HG03520 (cell line): Measurements from ENCODE around the gene FBXO4.

Experiments used
- ATAC-seq: cut with Tn5 transposase; IDR thresholded peaks from one replicate; pipeline ENCODE4 v1.9.1; 2021; ENCODE audit warnings: mild to moderate bottlenecking, moderate library complexity; ENCODE audit not compliant: unreplicated experiment

Gene FBXO4, protein sequence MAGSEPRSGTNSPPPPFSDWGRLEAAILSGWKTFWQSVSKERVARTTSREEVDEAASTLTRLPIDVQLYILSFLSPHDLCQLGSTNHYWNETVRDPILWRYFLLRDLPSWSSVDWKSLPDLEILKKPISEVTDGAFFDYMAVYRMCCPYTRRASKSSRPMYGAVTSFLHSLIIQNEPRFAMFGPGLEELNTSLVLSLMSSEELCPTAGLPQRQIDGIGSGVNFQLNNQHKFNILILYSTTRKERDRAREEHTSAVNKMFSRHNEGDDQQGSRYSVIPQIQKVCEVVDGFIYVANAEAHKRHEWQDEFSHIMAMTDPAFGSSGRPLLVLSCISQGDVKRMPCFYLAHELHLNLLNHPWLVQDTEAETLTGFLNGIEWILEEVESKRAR

DNA sequence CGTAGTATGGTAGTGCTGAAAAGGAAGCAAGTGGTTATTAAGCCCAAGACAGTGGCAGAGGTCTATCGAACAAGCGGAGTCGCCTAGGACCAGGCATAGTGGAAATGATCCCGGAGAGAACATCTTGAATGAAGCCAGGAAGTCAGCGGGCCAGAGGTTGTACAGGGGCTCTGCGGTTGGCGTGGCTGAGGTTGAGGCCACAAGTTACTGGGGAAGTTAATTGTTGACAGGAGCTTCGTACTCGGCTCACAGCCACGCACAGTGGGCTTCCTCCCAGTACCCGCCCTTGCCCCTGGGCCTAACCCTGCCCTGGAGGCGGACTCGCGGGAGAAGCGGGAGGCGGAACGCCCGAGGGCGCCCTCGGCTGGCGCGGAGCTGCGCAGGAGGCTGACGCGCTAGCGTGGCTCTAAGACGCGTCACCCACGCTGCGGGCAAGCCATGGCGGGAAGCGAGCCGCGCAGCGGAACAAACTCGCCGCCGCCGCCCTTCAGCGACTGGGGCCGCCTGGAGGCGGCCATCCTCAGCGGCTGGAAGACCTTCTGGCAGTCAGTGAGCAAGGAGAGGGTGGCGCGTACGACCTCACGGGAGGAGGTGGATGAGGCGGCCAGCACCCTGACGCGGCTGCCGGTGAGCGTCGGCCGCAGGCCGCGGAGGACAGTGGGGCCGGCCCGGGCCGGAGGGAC lies at the start of gene FBXO4:
TSS of gene FBXO4 (plus strand) at position 410 of the 683 bp plus-strand sequence. CDS start at position 439, 29 bp downstream.
- peak; percentile 92 for ATAC-seq

DNA sequence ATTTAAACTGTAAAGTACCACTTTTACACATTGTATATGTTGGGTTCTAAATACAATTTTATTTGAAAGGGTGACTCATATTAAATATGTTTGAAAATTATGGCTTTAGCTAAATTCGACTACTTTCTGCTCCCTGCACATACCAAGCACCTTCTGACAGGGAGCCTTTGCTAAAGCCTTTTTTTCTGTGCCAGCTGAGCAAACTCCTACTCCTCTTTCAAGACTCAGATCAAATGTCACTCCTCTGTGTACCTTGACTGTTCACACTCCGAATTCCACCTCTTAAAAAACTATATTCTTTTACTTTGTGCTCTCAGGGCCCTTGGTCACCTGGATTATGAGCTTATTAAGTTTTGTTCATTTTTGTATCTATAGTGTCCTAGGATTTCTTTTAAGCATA lies 48.4 kb upstream of the FBXO4 start:
- no peak for ATAC-seq

DNA sequence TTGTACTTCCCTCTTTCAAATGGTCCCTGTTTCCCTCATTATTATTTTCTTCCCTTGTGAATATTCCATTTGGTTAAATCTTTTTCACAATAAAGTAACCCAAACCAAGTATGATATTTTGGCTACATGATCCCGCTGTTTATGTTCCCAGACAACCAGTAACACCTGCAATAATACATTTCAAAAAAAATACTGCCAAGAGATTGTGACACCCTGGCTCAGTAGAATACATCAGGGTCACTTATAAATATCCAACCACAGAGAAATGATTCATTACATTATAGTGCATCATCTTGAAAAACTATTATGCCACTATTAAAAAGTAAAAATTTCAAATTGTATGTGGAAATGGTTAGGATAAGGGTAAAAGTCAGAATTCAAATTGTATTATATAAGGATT lies 47.7 kb upstream of the FBXO4 start:
- ATAC-seq, result no peak

DNA sequence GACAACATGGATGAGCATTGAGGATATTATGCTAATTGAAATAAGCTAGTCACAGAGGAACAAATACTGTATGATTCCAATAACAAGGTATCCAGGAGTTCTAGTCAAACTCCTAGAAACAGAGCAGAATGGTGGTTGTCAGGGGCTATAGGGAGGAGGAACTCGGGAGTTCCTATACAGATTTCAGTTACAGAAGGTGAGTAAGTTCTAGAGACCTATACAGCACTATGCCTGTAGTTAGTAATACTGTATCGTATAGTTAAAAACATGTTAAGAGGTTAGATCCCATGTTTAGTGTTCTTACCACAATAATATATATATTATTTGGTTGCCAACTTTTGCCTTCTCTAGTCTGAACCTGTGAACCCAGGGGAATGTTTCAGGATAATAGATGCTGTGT lies 46.9 kb upstream of the FBXO4 start:
- no peak for ATAC-seq

DNA sequence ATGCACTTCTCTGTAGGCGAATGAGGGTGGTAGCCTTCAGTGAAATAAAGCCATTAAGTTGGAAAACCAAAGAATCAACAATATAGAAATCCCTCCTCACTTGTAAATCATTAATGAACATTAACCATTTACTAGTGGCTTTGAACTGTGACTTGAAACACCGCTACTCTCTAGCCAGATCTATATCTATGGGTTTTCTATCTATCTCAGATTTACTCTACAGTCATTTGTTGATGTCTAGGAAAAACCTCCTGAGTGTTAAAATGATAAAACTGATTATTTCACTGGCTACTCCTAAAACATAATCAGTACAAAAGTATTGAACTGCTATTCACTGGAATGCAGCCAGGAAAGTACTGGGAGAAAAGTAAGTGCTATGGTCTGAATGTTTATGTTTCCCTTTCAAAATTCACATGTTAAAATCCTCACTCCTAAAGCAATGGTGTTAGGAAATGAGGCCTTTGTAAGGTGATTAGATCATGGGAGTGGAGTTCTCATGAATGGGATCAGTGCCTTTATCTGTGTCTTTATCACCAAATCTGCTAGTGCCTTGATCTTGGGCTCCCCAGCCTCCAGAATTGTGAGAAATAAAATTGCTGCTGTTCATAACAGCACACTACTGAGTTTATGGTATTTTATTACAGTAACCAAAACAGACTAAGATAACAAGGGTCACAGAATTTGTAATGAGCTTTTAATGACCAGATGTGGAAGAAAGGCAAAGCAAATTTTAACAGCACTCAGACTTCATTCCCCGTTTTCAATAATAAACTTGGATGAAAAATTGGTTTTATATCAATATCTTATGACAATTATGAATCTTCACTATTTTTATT lies 46.2 kb upstream of the FBXO4 start:
- ATAC-seq, result no peak

DNA sequence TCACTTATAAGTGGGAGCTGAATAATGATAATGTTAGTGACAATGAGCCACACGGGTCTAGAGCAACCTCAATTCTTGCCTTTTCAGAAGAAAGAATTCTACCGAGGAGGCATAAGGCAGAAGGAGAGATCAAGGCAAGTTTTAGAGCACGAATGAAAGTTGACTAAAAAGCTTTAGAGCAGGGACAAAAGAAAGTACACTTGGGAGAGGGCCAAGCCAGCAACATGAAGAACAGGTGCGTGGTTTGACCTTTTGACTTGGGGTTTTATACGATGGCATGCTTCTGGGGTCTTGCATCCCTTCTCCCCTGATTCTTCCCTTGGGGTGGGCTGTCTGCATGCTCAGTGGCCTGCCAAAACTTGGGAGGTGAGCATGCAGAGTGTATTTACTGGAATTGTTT lies 42.3 kb upstream of the FBXO4 start:
- no peak for ATAC-seq

DNA sequence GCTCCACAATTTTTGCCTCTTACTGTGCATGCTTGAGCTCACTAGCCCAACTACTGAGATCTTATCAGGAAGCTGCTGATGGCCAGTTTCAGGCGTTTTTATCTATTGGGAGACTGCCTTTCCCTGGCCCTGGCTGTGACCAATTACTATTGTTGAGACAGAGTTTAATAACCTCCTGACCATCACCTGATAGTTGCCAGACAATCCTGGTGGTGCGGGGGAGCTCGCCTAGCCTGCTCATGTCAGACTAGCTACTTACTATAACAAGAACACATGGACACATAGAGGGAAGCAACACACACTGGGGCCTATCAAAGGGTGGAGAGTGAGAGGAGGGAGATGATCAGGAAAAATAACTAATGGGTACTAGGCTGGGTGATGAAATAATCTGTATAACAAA lies 41.8 kb upstream of the FBXO4 start:
- ATAC-seq, result no peak

DNA sequence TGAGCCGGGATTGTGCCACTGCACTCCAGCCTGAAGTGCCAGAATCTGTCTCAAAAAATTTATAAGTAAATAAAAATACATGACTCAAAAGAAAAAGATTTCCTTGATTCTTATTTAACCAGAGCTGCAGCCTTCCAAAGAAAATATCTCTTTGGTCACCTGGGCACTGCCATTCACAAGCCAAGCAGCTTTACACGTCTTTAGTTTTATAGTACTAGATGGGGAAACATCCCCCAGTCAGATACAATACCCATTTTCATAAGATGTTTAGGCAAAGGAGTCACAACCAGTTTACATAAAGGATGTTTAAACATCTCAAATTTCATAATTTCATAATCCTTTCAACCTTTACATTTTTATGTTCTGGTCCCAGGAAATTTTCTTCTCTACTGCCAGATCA lies 41.1 kb upstream of the FBXO4 start:
- no peak for ATAC-seq

DNA sequence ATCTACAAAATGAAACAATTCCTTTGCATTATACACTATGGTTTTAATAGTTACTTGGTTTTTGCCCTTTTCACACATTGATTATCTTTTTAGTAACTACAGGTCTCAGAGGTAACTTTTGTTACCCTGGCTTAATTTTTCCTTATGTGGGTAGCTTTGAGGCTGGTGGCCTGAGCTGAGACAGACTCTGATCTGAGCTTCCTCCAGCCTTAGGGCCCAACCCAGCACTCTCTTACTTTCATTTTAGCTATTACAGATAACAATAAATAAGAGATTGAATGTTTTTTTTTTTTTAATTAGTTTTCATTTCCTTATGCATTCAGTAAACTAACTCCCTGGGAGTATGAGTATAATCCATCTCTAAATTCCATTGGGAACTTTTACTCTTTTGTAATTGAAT lies 39.8 kb upstream of the FBXO4 start:
- no peak for ATAC-seq

DNA sequence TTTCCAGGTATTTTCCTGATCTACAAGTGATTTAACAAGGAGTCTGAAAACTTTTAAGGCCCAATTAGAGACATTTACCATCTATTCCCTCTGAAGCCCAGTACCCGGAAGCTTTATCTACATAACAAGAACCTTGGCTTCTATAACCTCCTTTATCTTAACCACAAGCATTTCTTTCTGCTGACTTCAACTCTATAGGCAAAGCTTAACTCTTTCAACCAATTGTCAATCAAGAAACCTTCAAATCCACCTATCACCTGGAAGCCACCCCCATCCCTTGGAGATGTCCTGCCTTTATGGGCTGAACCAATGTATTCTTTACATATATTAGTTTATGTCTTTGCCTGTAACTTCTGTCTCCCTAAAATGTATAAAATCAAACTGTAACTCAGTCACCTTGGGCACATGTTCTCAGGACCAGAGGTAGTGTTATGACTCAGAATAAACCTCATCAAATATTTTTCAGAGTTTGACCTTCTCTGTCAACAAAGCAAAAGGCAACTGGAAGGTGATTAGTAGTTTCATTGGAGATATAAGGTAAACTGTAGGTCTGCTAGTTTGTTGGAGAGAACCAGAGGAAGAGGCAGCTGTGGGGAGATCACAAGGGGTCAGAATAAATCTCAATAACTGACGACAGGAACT lies 33.9 kb upstream of the FBXO4 start:
- no peak for ATAC-seq

DNA sequence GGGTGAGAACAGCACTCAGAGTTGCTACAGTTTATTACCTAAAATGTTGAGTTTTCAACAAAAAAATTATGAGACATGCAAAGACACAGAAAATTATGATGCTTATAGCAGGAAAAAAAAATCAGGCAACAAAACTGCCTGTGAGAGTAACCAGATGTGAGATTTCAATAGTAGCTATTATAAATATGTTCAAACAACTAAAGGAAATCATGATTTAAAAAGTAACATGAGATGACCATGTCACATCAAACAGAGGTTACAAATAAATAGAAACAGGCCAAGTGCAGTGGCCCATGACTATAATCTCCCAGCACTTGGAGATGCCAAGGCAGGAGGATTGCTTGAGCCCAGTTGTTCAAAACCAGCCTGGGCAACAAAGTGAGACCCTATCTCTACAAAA lies 33.0 kb upstream of the FBXO4 start:
- ATAC-seq, result no peak

DNA sequence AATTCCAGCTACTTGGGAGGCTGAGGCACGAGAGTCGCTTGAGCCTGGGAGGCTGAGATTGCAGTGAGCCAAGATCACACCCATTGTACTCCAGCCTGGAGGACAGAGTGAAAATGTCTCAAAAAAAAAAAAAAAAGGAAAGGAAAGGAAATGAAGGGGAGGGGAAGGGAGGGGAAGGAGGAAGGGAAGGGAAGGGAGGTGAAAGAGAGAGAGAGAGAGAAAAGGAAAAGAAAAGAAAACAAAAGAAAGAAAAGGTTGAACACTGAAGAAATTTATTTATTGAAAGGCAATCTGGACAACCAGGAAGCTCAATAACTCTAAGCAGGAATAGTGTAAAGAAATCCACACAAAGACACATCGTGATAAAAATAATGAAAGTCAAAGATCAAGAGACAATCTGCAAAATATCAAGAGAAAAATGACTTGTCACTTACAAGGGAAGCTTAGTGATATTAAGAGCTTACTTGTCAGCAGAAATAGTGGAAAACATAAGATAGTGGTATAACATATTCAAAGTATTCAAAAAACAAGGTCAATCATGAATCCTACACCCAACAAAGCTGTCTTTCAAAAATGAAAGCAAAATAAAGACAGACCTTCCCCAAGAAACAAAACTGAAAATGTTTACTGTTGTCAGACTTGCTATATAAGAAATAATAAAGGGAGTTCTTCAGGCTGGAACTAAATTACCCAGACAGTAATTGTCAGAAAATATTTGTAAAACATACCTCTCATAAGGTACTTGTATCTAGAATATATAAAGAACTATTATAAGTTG lies 31.8 kb upstream of the FBXO4 start:
- peak; percentile 67 for ATAC-seq

DNA sequence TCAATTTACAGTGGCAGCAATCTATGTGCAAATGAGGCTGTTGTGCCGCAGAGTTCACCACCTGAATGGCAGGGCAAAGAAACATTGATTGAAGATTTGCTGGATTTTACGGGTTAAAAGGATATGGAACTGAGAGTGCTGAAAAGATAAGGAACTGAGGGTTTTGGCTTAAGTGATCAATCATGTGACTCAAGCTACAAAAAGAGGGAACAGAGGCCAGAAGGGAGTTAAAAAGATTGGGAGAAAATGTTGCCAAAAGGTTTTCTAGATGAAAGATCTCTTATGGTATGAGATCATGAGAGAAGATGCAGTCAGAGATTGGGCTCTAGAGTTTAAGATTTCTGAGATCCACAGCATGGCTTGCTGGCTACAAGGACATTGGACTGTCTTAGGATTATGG lies 28.9 kb upstream of the FBXO4 start:
- ATAC-seq, result no peak

DNA sequence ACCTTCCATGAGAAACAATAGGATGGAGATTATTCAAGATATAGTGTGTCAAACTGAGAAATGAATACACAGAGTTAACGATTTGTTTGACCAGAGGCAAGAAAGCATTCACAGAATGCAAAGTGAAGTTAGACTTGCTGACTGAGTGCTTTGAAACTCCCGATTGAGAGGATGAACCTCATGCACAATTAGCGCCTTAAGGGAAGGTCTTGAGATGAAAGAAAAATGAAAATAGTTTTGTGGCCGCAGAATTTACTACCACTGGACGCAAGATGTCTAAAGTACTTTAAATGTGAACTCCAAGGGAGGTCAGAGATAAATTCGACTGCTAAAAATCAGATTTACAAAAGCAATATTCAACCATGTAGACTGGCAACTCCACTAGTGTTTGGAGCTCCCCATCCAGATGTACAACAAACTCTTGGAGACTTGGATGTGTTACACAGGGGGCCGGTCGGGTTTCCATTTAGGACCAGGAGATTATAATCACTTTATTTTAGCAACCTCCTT lies 21.6 kb upstream of the FBXO4 start:
- ATAC-seq, result no peak

DNA sequence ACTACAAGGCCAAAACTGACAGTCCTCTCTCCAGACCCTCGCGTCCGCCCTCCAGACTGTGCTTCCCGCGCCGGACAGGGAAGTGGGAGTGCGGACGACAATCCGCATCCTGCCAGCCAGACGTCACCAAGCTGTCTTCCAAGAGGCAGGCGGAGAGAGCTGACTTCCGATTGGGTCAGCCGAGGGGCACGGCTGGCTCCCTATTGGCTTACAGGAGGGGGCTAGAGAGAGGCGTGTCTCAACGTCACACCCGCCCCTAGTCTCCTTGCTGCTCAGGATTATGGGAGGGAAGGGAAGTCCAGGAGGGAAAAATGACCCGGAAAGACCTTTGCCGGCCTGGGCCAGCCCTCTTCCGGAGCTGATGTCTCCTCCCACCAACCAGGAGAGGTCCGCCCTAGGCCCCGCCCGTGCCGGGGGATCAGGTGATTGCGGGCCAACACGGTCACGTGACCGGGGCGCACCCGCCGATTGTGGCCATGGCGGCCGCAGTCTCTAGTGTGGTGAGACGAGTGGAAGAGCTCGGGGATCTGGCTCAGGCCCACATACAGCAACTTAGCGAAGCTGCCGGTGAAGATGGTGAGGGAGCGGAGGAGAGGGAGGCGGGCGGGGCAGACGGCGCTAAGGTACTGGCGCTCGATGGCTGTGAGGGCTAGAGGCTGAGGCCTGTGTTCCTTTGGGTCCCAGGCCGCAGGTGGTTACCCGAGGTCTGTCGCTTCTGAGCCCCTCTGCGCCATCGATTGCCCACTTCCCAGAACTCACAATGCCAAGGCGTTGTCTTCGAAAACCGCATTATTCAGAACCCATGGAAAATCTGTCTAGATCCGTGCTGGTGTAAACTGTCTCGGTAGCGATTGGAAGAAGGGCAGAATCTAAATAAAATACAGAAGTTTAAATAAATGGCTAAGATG lies 20.9 kb upstream of the FBXO4 start, which contains the start of gene RIMOC1:
TSS of gene RIMOC1 (plus strand) at position 453 of the 908 bp plus-strand sequence. CDS start at position 477, 24 bp downstream.
- peak; percentile 98 for ATAC-seq

DNA sequence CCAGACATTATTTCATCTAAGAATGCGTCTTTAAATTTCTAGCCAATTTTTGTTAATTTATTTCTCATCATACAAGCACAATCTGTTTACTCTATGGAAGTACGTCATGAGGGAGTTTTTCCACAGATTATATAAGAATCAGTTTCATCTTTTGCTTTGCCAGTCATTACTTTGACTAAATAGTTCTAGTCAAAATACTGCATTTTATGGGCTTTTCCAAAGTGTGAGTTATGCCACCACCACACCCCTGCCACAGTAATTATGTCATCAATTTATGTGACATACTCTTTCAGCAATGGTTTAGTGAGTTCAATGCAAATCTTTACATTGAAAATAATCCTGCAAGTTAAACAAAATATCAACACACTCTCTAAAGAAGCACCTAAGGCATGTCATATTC lies 18.9 kb upstream of the FBXO4 start:
- no peak for ATAC-seq

DNA sequence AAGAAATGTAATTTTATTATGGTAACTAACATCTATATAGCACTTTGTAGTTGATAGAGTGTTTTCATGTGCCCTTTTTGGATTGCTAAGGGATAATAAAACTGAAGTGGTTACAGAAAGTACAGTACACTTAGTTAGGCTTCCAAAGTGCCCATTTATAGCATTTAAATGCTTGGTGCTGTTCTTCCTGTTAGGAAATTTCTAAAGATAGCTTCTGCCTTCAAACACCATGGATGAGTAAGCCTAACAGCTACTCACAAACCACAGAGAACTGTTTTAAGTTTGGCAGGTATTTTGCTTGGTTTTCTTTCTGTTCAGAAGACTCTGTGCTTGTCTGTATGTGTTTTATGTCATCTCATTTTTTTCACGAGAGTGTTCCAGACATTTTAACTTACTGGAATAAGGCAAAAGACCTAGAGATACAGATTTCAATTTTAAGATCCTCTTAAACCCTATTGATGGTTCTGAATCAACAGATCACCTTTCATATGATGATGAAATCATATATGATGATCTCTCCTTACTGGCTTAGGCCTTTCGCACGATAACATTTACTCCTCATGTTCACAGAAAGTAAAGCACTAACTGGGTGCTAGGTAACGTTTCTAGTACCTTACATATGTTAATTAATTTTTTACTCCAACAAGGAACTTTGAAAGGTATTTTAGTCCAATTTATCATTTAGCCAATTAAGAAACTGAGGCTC lies 16.6 kb upstream of the FBXO4 start:
- ATAC-seq, result no peak

DNA sequence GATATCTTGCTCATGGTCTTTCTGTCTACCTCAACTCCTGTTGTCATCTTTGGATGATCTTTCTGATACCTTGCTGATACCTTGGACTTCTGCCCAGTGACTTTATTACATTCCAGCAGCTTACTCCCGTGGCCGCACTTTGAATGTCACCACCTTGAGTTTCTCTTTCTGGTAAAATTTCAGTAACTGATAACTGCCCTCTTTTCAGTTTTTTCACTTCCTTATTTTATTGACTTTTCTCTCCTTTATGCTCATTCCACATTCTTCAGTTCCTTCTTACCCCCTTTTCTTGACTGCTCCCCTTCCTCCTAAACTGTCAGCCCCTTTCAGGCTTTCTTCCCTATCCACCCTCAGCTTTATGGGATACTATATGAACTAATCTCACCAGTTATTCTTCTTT lies 7.0 kb upstream of the FBXO4 start:
- peak; percentile 38 for ATAC-seq
